NT2/D1 (cell line): ENCODE data around the gene CDCA3.

Experiments used
- SUZ12 ChIP-seq: IDR thresholded peaks from 2 replicates; pipeline ENCODE4 v1.6.1; 2011; ENCODE audit not compliant: insufficient read length, insufficient read depth; ENCODE audit errors: extremely low read depth
- YY1 ChIP-seq: IDR thresholded peaks from 2 replicates; pipeline ENCODE4 v1.6.1; 2011; ENCODE audit not compliant: insufficient read length, insufficient read depth
- ZNF274 ChIP-seq: IDR thresholded peaks from 2 replicates; pipeline ENCODE4 v1.6.1; 2011; ENCODE audit warnings: mild to moderate bottlenecking, low read depth, low read length

DNA sequence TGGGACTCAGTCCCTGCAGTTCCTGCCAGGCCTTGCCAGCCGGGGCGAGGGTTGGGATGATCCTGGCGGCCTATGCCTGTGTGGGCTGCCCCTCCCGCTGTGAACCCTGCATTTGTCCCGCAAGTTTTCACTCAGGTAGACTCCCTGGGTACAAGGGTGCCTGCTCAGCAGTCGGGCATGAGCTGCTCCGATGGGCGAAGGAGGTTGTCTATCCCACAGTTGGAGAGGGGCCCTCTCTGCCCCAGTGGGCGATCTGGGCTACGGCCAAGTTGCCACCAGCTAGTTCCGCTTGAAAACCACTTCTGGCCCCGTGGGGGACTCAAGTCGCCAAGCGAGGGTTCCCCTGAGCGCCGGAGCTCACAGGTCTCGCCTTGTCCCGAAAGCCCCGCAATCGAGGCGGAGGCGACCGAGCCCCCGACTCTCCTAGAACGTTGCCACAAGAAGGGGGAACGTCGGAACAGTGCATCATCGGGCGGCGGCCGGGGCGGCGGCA is 15.9 kb upstream of the CDCA3 start:
- TF ChIP-seq ZNF274 = no peak
- no peak for TF ChIP-seq YY1
- no peak for TF ChIP-seq SUZ12
